GM12878 (cell line): Measurements from ENCODE around the gene ATOSA.

Source experiments
- EP300 ChIP-seq, 2 experiments: fragments of 150-350 bp in 1 of 2; IDR thresholded peaks; 2 replicates each; pipeline ENCODE4 v1.6.1; 2011 to 2012; ENCODE audit warnings: low read depth in 2 of 2, low read length in 2 of 2, borderline replicate concordance in 1 of 2, improper control_type of control experiment in 1 of 2, inconsistent platforms in 1 of 2; ENCODE audit not compliant: control insufficient read depth in 1 of 2
- LARP7 ChIP-seq: fragments of 450-650 bp; IDR thresholded peaks from 2 replicates; pipeline ENCODE4 v1.6.1; 2017; ENCODE audit warnings: mild to moderate bottlenecking
- POLR2AphosphoS5 ChIP-seq: IDR thresholded peaks from 2 replicates; pipeline ENCODE4 v1.6.1; 2011; ENCODE audit warnings: mild to moderate bottlenecking, low read length, inconsistent platforms
- ZNF24 ChIP-seq: fragments of 450-650 bp; IDR thresholded peaks from 2 replicates; pipeline ENCODE4 v1.6.1; 2017; ENCODE audit warnings: antibody characterized with exemption, mild to moderate bottlenecking
- TF ChIP-seq, protein P1 (sequence below): IDR thresholded peaks from 2 replicates; pipeline ENCODE4 v1.6.1; 2011; ENCODE audit warnings: low read depth, low read length, improper control_type of control experiment, borderline replicate concordance
- TF ChIP-seq, protein P2 (sequence below): IDR thresholded peaks from 2 replicates; pipeline ENCODE4 v1.6.1; 2011; ENCODE audit warnings: borderline replicate concordance, low read depth, mild to moderate bottlenecking, moderate library complexity, mixed read lengths, low read length; ENCODE audit not compliant: insufficient read depth; ENCODE audit errors: extremely low read length
- TF ChIP-seq, protein P3 (sequence below), 3 experiments: IDR thresholded peaks in 2 of 3; conservative IDR thresholded peaks in 1 of 3; 2 replicates each; pipeline ENCODE4 v1.5.1; 2011; ENCODE audit warnings: low read depth in 3 of 3, low read length in 3 of 3, mild to moderate bottlenecking in 3 of 3, control low read depth in 2 of 3, moderate library complexity in 2 of 3, inconsistent platforms in 1 of 3, mixed read lengths in 1 of 3; ENCODE audit not compliant: control insufficient read depth in 2 of 3, insufficient read depth in 1 of 3; ENCODE audit errors: extremely low read depth in 1 of 3

DNA sequence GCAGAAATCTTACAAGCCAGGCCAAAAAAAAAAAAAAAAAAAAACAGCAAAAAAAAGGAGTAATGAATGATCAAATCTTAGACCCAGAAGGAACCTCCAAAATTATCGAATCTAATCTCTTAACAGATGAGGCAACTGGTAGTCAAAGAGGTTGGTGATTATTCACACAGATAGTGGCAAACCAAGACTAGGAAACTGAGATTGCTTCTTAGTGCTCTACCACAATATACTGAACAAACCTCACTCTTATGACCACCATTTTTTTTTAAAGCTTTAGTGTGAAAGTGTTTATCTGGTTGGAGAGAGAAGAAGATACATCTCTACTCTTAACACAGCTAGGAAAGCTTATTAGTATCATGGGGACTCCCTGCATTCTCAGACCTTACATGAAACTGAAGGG, 17.3 kb downstream of the ATOSA start:
- TF ChIP-seq, protein P1, sequence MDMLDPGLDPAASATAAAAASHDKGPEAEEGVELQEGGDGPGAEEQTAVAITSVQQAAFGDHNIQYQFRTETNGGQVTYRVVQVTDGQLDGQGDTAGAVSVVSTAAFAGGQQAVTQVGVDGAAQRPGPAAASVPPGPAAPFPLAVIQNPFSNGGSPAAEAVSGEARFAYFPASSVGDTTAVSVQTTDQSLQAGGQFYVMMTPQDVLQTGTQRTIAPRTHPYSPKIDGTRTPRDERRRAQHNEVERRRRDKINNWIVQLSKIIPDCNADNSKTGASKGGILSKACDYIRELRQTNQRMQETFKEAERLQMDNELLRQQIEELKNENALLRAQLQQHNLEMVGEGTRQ, result no peak
- TF ChIP-seq, protein P2, sequence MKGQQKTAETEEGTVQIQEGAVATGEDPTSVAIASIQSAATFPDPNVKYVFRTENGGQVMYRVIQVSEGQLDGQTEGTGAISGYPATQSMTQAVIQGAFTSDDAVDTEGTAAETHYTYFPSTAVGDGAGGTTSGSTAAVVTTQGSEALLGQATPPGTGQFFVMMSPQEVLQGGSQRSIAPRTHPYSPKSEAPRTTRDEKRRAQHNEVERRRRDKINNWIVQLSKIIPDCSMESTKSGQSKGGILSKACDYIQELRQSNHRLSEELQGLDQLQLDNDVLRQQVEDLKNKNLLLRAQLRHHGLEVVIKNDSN, result no peak
- no peak for TF ChIP-seq ZNF24
- TF ChIP-seq, protein P3, sequence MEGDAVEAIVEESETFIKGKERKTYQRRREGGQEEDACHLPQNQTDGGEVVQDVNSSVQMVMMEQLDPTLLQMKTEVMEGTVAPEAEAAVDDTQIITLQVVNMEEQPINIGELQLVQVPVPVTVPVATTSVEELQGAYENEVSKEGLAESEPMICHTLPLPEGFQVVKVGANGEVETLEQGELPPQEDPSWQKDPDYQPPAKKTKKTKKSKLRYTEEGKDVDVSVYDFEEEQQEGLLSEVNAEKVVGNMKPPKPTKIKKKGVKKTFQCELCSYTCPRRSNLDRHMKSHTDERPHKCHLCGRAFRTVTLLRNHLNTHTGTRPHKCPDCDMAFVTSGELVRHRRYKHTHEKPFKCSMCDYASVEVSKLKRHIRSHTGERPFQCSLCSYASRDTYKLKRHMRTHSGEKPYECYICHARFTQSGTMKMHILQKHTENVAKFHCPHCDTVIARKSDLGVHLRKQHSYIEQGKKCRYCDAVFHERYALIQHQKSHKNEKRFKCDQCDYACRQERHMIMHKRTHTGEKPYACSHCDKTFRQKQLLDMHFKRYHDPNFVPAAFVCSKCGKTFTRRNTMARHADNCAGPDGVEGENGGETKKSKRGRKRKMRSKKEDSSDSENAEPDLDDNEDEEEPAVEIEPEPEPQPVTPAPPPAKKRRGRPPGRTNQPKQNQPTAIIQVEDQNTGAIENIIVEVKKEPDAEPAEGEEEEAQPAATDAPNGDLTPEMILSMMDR (IDR thresholded peaks at IDR 0.05 in 2 of 3, conservative IDR thresholded peaks at IDR 0.05 in 1 of 3; ENCODE audit: control insufficient read depth in 2 of 3, extremely low read depth in 1 of 3, insufficient read depth in 1 of 3, low read depth in 3 of 3, low read length in 3 of 3), result no peak
- no peak for TF ChIP-seq POLR2AphosphoS5
- TF ChIP-seq EP300 (IDR thresholded peaks at IDR 0.05; ENCODE audit: borderline replicate concordance in 1 of 2, control insufficient read depth in 1 of 2, low read depth in 2 of 2, low read length in 2 of 2), result no peak
- no peak for TF ChIP-seq LARP7
